Left renal pelvis (tissue), 4 donors: ENCODE results near the gene SLC9B2. TPM values are rescaled to one million over a fixed set of nuclear protein-coding genes. Genes with fewer than 3 reads are reported as not detected.
A peak's percentile ranks its signal among the peaks of the same experiment; 100 is the strongest.
"Not testable (repeated sequence)": the region's sequence is repeated elsewhere in the genome, so short reads cannot be mapped to it uniquely, and the experiment has no call there.

ENCODE experiments used
- DNase-seq, 4 donors: peaks; one replicate each; pipeline ENCODE4 v3.0.0-alpha.2; 2013; ENCODE audit warnings: low read depth in 4 of 4, low spot score in 3 of 4
- polyA plus RNA-seq, 4 donors: library from polyadenylated mRNA; unstranded; fragments of 120-200 nt; gene quantifications; one replicate each; pipeline ENCODE4 v1.2.1, GENCODE V29; 2013; ENCODE audit not compliant: insufficient read length in 4 of 4

The SLC9B2 gene
- polyA plus RNA-seq, 4 donors, result 5.7 to 13.2 (median 7.4) TPM

GRCh38 chr4:103019308-103020124 lies 57.0 kb downstream of the SLC9B2 start, which contains the start of gene SLC9B1:
TSS of gene SLC9B1 (minus strand) at chr4:103019705. CDS start at chr4:102991711, 27,994 bp downstream.
- peak; percentile 74 to 84 (median 80) for DNase-seq

- DNase-seq, result peak in 1 of 4 donors; percentile 26
These were observed 57.9 kb downstream of the SLC9B2 start for GRCh38 chr4:103018391-103019307.

GRCh38 chr4:103012551-103012950 lies 64.0 kb downstream of the SLC9B2 start:
- DNase-seq, result no peak

- peak in 1 of 4 donors; percentile 15 for DNase-seq
These were observed 64.5 kb downstream of the SLC9B2 start for GRCh38 chr4:103012060-103012459.

GRCh38 chr4:103011378-103012025 lies 65.1 kb downstream of the SLC9B2 start:
- DNase-seq, result no peak

- no peak for DNase-seq
These were observed 65.8 kb downstream of the SLC9B2 start for GRCh38 chr4:103010804-103011203.

GRCh38 chr4:103008875-103009729 lies 67.5 kb downstream of the SLC9B2 start:
- DNase-seq, result peak in 2 of 4 donors; percentile 42 to 54

- no peak for DNase-seq
These were observed 74.0 kb downstream of the SLC9B2 start for GRCh38 chr4:103002551-103002950.

GRCh38 chr4:102994803-102995202 lies 81.8 kb downstream of the SLC9B2 start:
- DNase-seq, result no peak

- DNase-seq, result not testable (repeated sequence)
These were observed 82.6 kb downstream of the SLC9B2 start for GRCh38 chr4:102993985-102994384.

GRCh38 chr4:102988429-102989020 lies 88.0 kb downstream of the SLC9B2 start:
- DNase-seq, result no peak

GRCh38 chr4:102981005-102981404 lies 95.6 kb downstream of the SLC9B2 start:
- DNase-seq, result no peak

Other genes starting within 250 kb of the SLC9B2 start
- gene UBE2D3, start 249.2 kb downstream of the SLC9B2 start, polyA plus RNA-seq, result 100 to 1,000 TPM; 267 to 376 (median 302) TPM
- 10 to 100 TPM; 41.3 to 62.9 (median 52.4) TPM for gene CISD2, start 207.8 kb downstream of the SLC9B2 start, polyA plus RNA-seq
- gene SLC9B1, start 57.1 kb downstream of the SLC9B2 start, polyA plus RNA-seq, result 1 to 10 TPM; 2.5 to 4.3 (median 3.5) TPM
- gene BDH2, start 23.1 kb upstream of the SLC9B2 start, polyA plus RNA-seq, result 100 to 1,000 TPM; 115 to 215 (median 178) TPM
- 10 to 100 TPM; 10.9 to 15.7 (median 12.1) TPM for gene CENPE, start 121.6 kb upstream of the SLC9B2 start, polyA plus RNA-seq